Stimulated activated CD8-positive, alpha-beta memory T cell treated with anti-CD3 and anti-CD28 coated beads, Interleukin-4, amount 100 ng/mL, for 48 hours (primary cell): ENCODE results near the gene FGD6.

Experiments used
- DNase-seq: peaks from one replicate; pipeline ENCODE4 v3.0.0-alpha.2; 2020

Gene FGD6

GRCh38 chr12:95073698-95074520 is 143.4 kb downstream of the FGD6 start:
- no peak for DNase-seq

- DNase-seq, result peak; percentile 92
Observed at GRCh38 chr12:95072900-95073697, 144.2 kb downstream of the FGD6 start, which contains the start of gene NR2C1. TSS of gene NR2C1 (minus strand) at chr12:95073618. CDS start at chr12:95067384, 6,234 bp downstream.

GRCh38 chr12:95070378-95070777 is 146.9 kb downstream of the FGD6 start:
- no peak for DNase-seq

GRCh38 chr12:95066091-95066855 is 151.0 kb downstream of the FGD6 start:
- DNase-seq, result no peak

GRCh38 chr12:95060951-95061350 is 156.3 kb downstream of the FGD6 start:
- no peak for DNase-seq

- no peak for DNase-seq
Observed at GRCh38 chr12:95059984-95060383, 157.3 kb downstream of the FGD6 start.

- no peak for DNase-seq
Observed at GRCh38 chr12:95057424-95057823, 159.8 kb downstream of the FGD6 start.

GRCh38 chr12:95055057-95055456 is 162.2 kb downstream of the FGD6 start:
- no peak for DNase-seq

- DNase-seq, result no peak
Observed at GRCh38 chr12:95054206-95054605, 163.1 kb downstream of the FGD6 start.

GRCh38 chr12:95051241-95051640 is 166.0 kb downstream of the FGD6 start:
- DNase-seq, result no peak

GRCh38 chr12:95037906-95038305 is 179.4 kb downstream of the FGD6 start:
- no peak for DNase-seq

- DNase-seq, result no peak
Observed at GRCh38 chr12:95034750-95035149, 182.5 kb downstream of the FGD6 start.
